Skeletal muscle cell (primary cell): Measurements from ENCODE around the gene KCNJ12.
"Not testable (repeated sequence)": the region's sequence is repeated elsewhere in the genome, so short reads cannot be mapped to it uniquely, and the experiment has no call there.

Experiments
- DNase-seq: peaks from one replicate; pipeline ENCODE4 v3.0.0-alpha.2; 2010; ENCODE audit warnings: low read depth
- H3K4me3 ChIP-seq: 2 replicates; pipeline ENCODE4 v1.5.1; 2011; ENCODE audit warnings: low read depth, mild to moderate bottlenecking, control low read depth, low read length, moderate library complexity

KCNJ12 gene

GRCh38 chr17:21428752-21429424, 52.7 kb downstream of the KCNJ12 start:
- DNase-seq, H3K4me3 ChIP-seq: not testable (repeated sequence)

GRCh38 chr17:21429921-21430628, 53.9 kb downstream of the KCNJ12 start:
- not testable (repeated sequence) for DNase-seq, H3K4me3 ChIP-seq

- not testable (repeated sequence) for DNase-seq, H3K4me3 ChIP-seq
Measured at GRCh38 chr17:21433971-21434370, 57.8 kb downstream of the KCNJ12 start.

GRCh38 chr17:21434976-21435375, 58.8 kb downstream of the KCNJ12 start:
- not testable (repeated sequence) for DNase-seq, H3K4me3 ChIP-seq

- H3K4me3 ChIP-seq, DNase-seq: not testable (repeated sequence)
Measured at GRCh38 chr17:21436481-21436880, 60.3 kb downstream of the KCNJ12 start.

GRCh38 chr17:21436883-21437836, 61.0 kb downstream of the KCNJ12 start:
- not testable (repeated sequence) for H3K4me3 ChIP-seq, DNase-seq

GRCh38 chr17:21438316-21439014, 62.3 kb downstream of the KCNJ12 start:
- H3K4me3 ChIP-seq, DNase-seq: not testable (repeated sequence)

- DNase-seq, H3K4me3 ChIP-seq: not testable (repeated sequence)
Measured at GRCh38 chr17:21439015-21439336, 62.8 kb downstream of the KCNJ12 start.

GRCh38 chr17:21445091-21445650, 69.0 kb downstream of the KCNJ12 start:
- H3K4me3 ChIP-seq = no peak overlapping the region
- no peak for DNase-seq

GRCh38 chr17:21447552-21447951, 71.4 kb downstream of the KCNJ12 start:
- H3K4me3 ChIP-seq, DNase-seq: not testable (repeated sequence)

- not testable (repeated sequence) for H3K4me3 ChIP-seq, DNase-seq
Measured at GRCh38 chr17:21449891-21450290, 73.7 kb downstream of the KCNJ12 start.

- no peak overlapping the region for H3K4me3 ChIP-seq
- DNase-seq = no peak
Measured at GRCh38 chr17:21451975-21452374, 75.8 kb downstream of the KCNJ12 start.

GRCh38 chr17:21452377-21453143, 76.4 kb downstream of the KCNJ12 start:
- H3K4me3 ChIP-seq = peak overlapping the region; percentile 37
- peak; percentile 26 for DNase-seq

- DNase-seq = no peak
- H3K4me3 ChIP-seq = no peak overlapping the region
Measured at GRCh38 chr17:21453144-21453898, 77.2 kb downstream of the KCNJ12 start.

GRCh38 chr17:21454006-21454405, 77.8 kb downstream of the KCNJ12 start:
- not testable (repeated sequence) for H3K4me3 ChIP-seq

GRCh38 chr17:21454441-21454840, 78.3 kb downstream of the KCNJ12 start:
- no peak for DNase-seq
- no peak overlapping the region for H3K4me3 ChIP-seq

More at GRCh38 chr17:21454006-21454405, 77.8 kb downstream of the KCNJ12 start:
- not testable (repeated sequence) for DNase-seq

GRCh38 chr17:21455761-21456160, 79.6 kb downstream of the KCNJ12 start:
- no peak for DNase-seq
- H3K4me3 ChIP-seq = no peak overlapping the region

GRCh38 chr17:21456449-21456848, 80.3 kb downstream of the KCNJ12 start:
- not testable (repeated sequence) for H3K4me3 ChIP-seq, DNase-seq
